Measurements from ENCODE around the gene TYRO3.

- TF ChIP-seq CTCF (IDR thresholded peaks at IDR 0.05) (no peak), MAX (IDR thresholded peaks at IDR 0.05; ENCODE audit: low read depth) (no peak), FOXJ3 (CRISPR knock-in tag; IDR thresholded peaks at IDR 0.05) (no peak), SIN3A (IDR thresholded peaks at IDR 0.05; ENCODE audit: borderline replicate concordance, low read depth, low read length) (no peak), FOXM1 (IDR thresholded peaks at IDR 0.05; ENCODE audit: low read depth) (no peak), GABPA (IDR thresholded peaks at IDR 0.05; ENCODE audit: low read depth) (no peak), MXI1 (IDR thresholded peaks at IDR 0.05; ENCODE audit: low read depth, low read length) (no peak), EP300 (IDR thresholded peaks at IDR 0.05; ENCODE audit: borderline replicate concordance in 1 of 2, low read depth in 1 of 2, low read length in 1 of 2) (no peak), ZBTB33 (IDR thresholded peaks at IDR 0.05; ENCODE audit: borderline replicate concordance, low read depth) (no peak)
- TF ChIP-seq, protein P1, sequence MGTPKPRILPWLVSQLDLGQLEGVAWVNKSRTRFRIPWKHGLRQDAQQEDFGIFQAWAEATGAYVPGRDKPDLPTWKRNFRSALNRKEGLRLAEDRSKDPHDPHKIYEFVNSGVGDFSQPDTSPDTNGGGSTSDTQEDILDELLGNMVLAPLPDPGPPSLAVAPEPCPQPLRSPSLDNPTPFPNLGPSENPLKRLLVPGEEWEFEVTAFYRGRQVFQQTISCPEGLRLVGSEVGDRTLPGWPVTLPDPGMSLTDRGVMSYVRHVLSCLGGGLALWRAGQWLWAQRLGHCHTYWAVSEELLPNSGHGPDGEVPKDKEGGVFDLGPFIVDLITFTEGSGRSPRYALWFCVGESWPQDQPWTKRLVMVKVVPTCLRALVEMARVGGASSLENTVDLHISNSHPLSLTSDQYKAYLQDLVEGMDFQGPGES (IDR thresholded peaks at IDR 0.05; ENCODE audit: low read depth, low read length): no peak
These were observed 46.6 kb downstream of the TYRO3 start for GRCh38 chr15:41605566-41605965.
